ENCODE results near the gene NSRP1. TPM values are rescaled to one million over a fixed set of nuclear protein-coding genes. Genes with fewer than 3 reads are reported as not detected.

Gene NSRP1
- total and polyA plus RNA-seq, 4 donors: 7.0 to 25.7 (median 9.9) TPM

DNA sequence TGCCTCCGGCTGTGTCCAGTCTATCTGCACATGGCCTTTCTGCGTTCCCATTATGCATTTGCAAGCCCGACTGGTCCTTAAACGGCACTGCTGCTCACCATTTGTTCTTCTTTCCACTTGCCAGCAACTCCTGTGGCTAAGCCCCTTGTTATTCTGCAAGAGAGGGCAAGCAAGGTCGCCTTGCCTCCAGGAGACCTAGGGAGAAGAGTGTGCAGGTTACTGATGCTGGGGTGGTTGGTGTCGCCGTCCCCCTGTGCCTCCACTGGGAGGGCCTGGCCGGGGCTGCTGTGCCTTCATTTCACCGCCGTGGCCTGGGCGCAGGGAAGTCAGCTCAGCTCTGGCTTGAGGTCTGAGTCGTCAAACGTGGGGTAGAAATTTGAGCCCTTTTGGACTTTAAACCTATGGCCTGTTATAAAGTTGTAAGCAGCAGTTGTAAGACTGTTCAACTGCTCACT is 106.1 kb downstream of the NSRP1 start (continued):
- TF ChIP-seq, protein P1, sequence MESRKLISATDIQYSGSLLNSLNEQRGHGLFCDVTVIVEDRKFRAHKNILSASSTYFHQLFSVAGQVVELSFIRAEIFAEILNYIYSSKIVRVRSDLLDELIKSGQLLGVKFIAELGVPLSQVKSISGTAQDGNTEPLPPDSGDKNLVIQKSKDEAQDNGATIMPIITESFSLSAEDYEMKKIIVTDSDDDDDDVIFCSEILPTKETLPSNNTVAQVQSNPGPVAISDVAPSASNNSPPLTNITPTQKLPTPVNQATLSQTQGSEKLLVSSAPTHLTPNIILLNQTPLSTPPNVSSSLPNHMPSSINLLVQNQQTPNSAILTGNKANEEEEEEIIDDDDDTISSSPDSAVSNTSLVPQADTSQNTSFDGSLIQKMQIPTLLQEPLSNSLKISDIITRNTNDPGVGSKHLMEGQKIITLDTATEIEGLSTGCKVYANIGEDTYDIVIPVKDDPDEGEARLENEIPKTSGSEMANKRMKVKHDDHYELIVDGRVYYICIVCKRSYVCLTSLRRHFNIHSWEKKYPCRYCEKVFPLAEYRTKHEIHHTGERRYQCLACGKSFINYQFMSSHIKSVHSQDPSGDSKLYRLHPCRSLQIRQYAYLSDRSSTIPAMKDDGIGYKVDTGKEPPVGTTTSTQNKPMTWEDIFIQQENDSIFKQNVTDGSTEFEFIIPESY (IDR thresholded peaks at IDR 0.05): no peak
- TF ChIP-seq, protein P2, sequence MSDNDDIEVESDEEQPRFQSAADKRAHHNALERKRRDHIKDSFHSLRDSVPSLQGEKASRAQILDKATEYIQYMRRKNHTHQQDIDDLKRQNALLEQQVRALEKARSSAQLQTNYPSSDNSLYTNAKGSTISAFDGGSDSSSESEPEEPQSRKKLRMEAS (IDR thresholded peaks at IDR 0.05): no peak
- no peak for TF ChIP-seq HNF4A (conservative IDR thresholded peaks at IDR 0.05)
- no peak for TF ChIP-seq RAD21 (IDR thresholded peaks at IDR 0.05)

DNA sequence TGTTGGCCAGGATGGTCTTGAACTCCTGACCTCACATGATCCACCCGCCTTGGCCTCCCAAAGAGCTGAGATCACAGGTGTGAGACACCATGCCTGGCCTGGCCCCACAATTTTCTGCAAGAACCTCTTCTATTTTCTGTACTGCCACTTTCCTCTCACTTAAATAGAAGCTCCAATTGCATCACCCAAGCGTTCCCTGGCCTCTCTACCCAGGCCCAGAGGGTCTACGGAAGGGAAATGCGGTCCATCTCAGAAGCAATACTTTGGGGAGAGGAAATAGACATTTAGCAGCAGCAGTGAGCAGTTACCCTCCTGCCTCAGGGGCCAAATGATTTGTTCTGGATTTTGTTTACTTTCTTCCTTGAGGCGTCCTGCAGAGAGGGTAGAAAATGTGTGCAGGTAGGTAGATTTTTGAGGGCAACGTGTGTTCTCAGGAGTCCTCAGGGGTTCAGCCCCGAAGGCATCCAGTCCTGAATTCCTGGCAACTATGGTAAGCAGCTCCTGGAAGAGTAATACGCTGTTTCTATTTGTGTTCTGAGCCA is 107.9 kb downstream of the NSRP1 start:
- Histone ChIP-seq H3K9me3 (ENCODE audit: control insufficient read depth in 4 of 4, low read length in 3 of 4) (no peaks in the 10 kb centered on the region), H3K4me3 (ENCODE audit: low read depth in 1 of 3, low read length in 3 of 3) (no peak overlapping the region), H3K9ac (ENCODE audit: low read depth in 1 of 2, low read length in 2 of 2) (no peak overlapping the region), H3K27ac (ENCODE audit: low read depth in 1 of 2, low read length in 2 of 2) (no peak overlapping the region), H3K4me1 (ENCODE audit: control insufficient read depth in 4 of 4, insufficient read depth in 4 of 4, low read length in 3 of 4) (peaks cover 2 to 7% (median 7%) of the 10 kb centered on the region in 4 donors), H3K36me3 (ENCODE audit: control insufficient read depth in 4 of 4, insufficient read depth in 3 of 4, low read depth in 1 of 4, low read length in 3 of 4) (no peaks in the 10 kb centered on the region), H3K27me3 (ENCODE audit: control insufficient read depth in 4 of 4, insufficient read depth in 4 of 4, low read length in 3 of 4) (no peaks in the 10 kb centered on the region)
- 88% methylated on average over 8 of the region's 8 CpGs for WGBS
- no peak for TF ChIP-seq YY1 (IDR thresholded peaks at IDR 0.05)
- TF ChIP-seq GABPA (IDR thresholded peaks at IDR 0.05 in 1 of 2, conservative IDR thresholded peaks at IDR 0.05 in 1 of 2): no peak
- no peak for TF ChIP-seq EGR1 (IDR thresholded peaks at IDR 0.05; ENCODE audit: low read depth in 2 of 2)
- TF ChIP-seq HNF4A (conservative IDR thresholded peaks at IDR 0.05): no peak
- TF ChIP-seq HNF4G (IDR thresholded peaks at IDR 0.05): no peak
- TF ChIP-seq JUND (IDR thresholded peaks at IDR 0.05): no peak
- TF ChIP-seq TAF1 (conservative IDR thresholded peaks at IDR 0.05): no peak
- TF ChIP-seq FOXA1 (IDR thresholded peaks at IDR 0.05): no peak
- TF ChIP-seq, protein P3, sequence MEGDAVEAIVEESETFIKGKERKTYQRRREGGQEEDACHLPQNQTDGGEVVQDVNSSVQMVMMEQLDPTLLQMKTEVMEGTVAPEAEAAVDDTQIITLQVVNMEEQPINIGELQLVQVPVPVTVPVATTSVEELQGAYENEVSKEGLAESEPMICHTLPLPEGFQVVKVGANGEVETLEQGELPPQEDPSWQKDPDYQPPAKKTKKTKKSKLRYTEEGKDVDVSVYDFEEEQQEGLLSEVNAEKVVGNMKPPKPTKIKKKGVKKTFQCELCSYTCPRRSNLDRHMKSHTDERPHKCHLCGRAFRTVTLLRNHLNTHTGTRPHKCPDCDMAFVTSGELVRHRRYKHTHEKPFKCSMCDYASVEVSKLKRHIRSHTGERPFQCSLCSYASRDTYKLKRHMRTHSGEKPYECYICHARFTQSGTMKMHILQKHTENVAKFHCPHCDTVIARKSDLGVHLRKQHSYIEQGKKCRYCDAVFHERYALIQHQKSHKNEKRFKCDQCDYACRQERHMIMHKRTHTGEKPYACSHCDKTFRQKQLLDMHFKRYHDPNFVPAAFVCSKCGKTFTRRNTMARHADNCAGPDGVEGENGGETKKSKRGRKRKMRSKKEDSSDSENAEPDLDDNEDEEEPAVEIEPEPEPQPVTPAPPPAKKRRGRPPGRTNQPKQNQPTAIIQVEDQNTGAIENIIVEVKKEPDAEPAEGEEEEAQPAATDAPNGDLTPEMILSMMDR (IDR thresholded peaks at IDR 0.05; ENCODE audit: low read depth, low read length, missing input control): no peak
- TF ChIP-seq RXRA (IDR thresholded peaks at IDR 0.05): no peak
- TF ChIP-seq FOXA2 (IDR thresholded peaks at IDR 0.05): no peak
- TF ChIP-seq, protein P2 (IDR thresholded peaks at IDR 0.05): no peak
- TF ChIP-seq SP1 (IDR thresholded peaks at IDR 0.05): no peak
- TF ChIP-seq, protein P1 (IDR thresholded peaks at IDR 0.05): no peak
- TF ChIP-seq NR2F2 (IDR thresholded peaks at IDR 0.05): no peak
- no peak for DNase-seq (ENCODE audit: low spot score)
